H1 (cell line): ENCODE measurements around the gene CC2D1B. TPM values are rescaled to one million over a fixed set of nuclear protein-coding genes. Genes with fewer than 3 reads are reported as not detected.

Experiments
- CTCF ChIA-PET: fragments of 300-600 bp; sonication (Branson Sonifier 250); formaldehyde crosslinking; loops from one replicate; lab custom pipeline; 2021; ENCODE audit not compliant: partially characterized antibody; lab: Charles Lee
- POLR2A ChIA-PET: fragments of 300-600 bp; sonication (Branson Sonifier 250); formaldehyde crosslinking; loops from one replicate; lab custom pipeline; 2021; ENCODE audit warnings: inconsistent platforms; ENCODE audit not compliant: partially characterized antibody; lab: Charles Lee
- DNase-seq, 2 experiments: peaks; one replicate each; pipeline versions ENCODE4 v3.0.0 to v3.0.0-alpha.2; 2010 to 2022; ENCODE audit warnings: low spot score in 2 of 2, low read depth in 1 of 2, mixed read lengths in 1 of 2
- FAIRE-seq: peaks from 2 replicates; lab custom pipeline; 2011; peaks lifted over from hg19 to GRCh38; lab: Jason Lieb, UNC
- H2AFZ ChIP-seq: 2 replicates; pipeline ENCODE4 v1.8.1; 2012; ENCODE audit warnings: low read length, inconsistent platforms
- H2AK5ac ChIP-seq: 2 replicates; pipeline ENCODE4 v1.6.1; 2013; ENCODE audit warnings: low read depth, low read length
- H2BK120ac ChIP-seq: replicated peaks from 2 replicates; pipeline ENCODE3; 2013; ENCODE audit warnings: low read depth, low read length, inconsistent platforms
- H2BK12ac ChIP-seq: 2 replicates; pipeline ENCODE4 v1.6.1; 2013; ENCODE audit warnings: low read depth, low read length
- H2BK15ac ChIP-seq: 2 replicates; pipeline ENCODE4 v1.6.1; 2013; ENCODE audit warnings: low read length
- H2BK20ac ChIP-seq: 2 replicates; pipeline ENCODE4 v1.6.1; 2013; ENCODE audit warnings: low read length
- H2BK5ac ChIP-seq: 2 replicates; pipeline ENCODE4 v1.6.1; 2013; ENCODE audit warnings: low read depth, low read length
- H3K14ac ChIP-seq: 2 replicates; pipeline ENCODE4 v1.6.1; 2013; ENCODE audit warnings: inconsistent platforms; ENCODE audit not compliant: insufficient read length
- H3K18ac ChIP-seq: 2 replicates; pipeline ENCODE4 v1.6.1; 2013; ENCODE audit warnings: low read length; ENCODE audit errors: extremely low read depth
- H3K23ac ChIP-seq: 2 replicates; pipeline ENCODE4 v1.6.1; 2013; ENCODE audit warnings: inconsistent platforms; ENCODE audit not compliant: insufficient read length
- H3K23me2 ChIP-seq: 2 replicates; pipeline ENCODE4 v1.6.1; 2013; ENCODE audit warnings: low read depth, low read length
- H3K27ac ChIP-seq: 2 replicates; pipeline ENCODE4 v1.6.1; 2011; ENCODE audit warnings: low read depth, low read length, inconsistent platforms
- H3K27me3 ChIP-seq, 4 experiments: replicated peaks in 1 of 4; 1 replicate in 1 of 4; 2 replicates in 3 of 4; pipeline versions ENCODE4 v1.6.1 to v1.8.1; 2011 to 2013; ENCODE audit warnings: low read length in 3 of 4, mild to moderate bottlenecking in 3 of 4, inconsistent platforms in 2 of 4, mixed read lengths in 2 of 4, moderate library complexity in 1 of 4; ENCODE audit not compliant: control insufficient read depth in 3 of 4, insufficient read depth in 3 of 4; ENCODE audit errors: extremely low read depth in 1 of 4
- H3K36me3 ChIP-seq, 4 experiments: 2 replicates each; pipeline versions ENCODE4 v1.6.1 to v1.8.1; 2011 to 2013; ENCODE audit warnings: mild to moderate bottlenecking in 4 of 4, low read length in 3 of 4, moderate library complexity in 2 of 4, control low read depth in 1 of 4, inconsistent platforms in 1 of 4; ENCODE audit not compliant: insufficient read depth in 4 of 4, control insufficient read depth in 2 of 4
- H3K4ac ChIP-seq: replicated peaks from 2 replicates; pipeline ENCODE3; 2013; ENCODE audit warnings: low read length, low read depth, mixed read lengths, inconsistent platforms; ENCODE audit not compliant: insufficient read length
- H3K4me1 ChIP-seq, 4 experiments: replicated peaks in 1 of 4; 1 replicate in 1 of 4; 2 replicates in 3 of 4; pipeline versions ENCODE4 v1.6.1 to v1.8.1; 2011 to 2013; ENCODE audit warnings: low read length in 3 of 4, inconsistent platforms in 2 of 4, mixed read lengths in 1 of 4; ENCODE audit not compliant: insufficient read depth in 4 of 4, control insufficient read depth in 3 of 4
- H3K4me2 ChIP-seq, 2 experiments: 2 replicates each; pipeline versions ENCODE4 v1.6.1 to v1.8.1; 2011 to 2013; ENCODE audit warnings: low read depth in 2 of 2, low read length in 2 of 2, control low read depth in 1 of 2, inconsistent platforms in 1 of 2, mild to moderate bottlenecking in 1 of 2; ENCODE audit not compliant: insufficient read depth in 1 of 2
- H3K4me3 ChIP-seq, 4 experiments: fragments of 200-600, 300-600 bp in 1 of 4; sonication (generic), shearing (Covaris generic), sonication (Bioruptor Twin) in 1 of 4; 2 replicates each; pipeline versions ENCODE4 v1.5.1 to v1.8.1; 2011 to 2016; ENCODE audit warnings: low read length in 4 of 4, low read depth in 3 of 4, control low read depth in 2 of 4, inconsistent platforms in 2 of 4, mild to moderate bottlenecking in 2 of 4, mixed read lengths in 1 of 4, moderate library complexity in 1 of 4; ENCODE audit not compliant: insufficient read depth in 2 of 4; ENCODE audit errors: extremely low read depth in 1 of 4
- H3K56ac ChIP-seq: replicated peaks from 2 replicates; pipeline ENCODE3; 2013; ENCODE audit warnings: low read depth, mild to moderate bottlenecking, mixed read lengths, low read length, inconsistent platforms; ENCODE audit not compliant: insufficient read length
- H3K79me1 ChIP-seq: 2 replicates; pipeline ENCODE4 v1.6.1; 2013; ENCODE audit warnings: low read depth, low read length, control low read depth
- H3K79me2 ChIP-seq, 2 experiments: 2 replicates each; pipeline versions ENCODE4 v1.6.1 to v1.8.1; 2012 to 2013; ENCODE audit warnings: low read length in 2 of 2, mild to moderate bottlenecking in 2 of 2, inconsistent platforms in 1 of 2; ENCODE audit not compliant: insufficient read depth in 2 of 2, control insufficient read depth in 1 of 2
- H3K9ac ChIP-seq, 4 experiments: replicated peaks in 1 of 4; 1 replicate in 1 of 4; 2 replicates in 3 of 4; pipeline versions ENCODE4 v1.6.1 to v1.8.1; 2011 to 2013; ENCODE audit warnings: low read depth in 3 of 4, low read length in 3 of 4, control low read depth in 2 of 4, mild to moderate bottlenecking in 2 of 4, moderate library complexity in 2 of 4, inconsistent platforms in 1 of 4; ENCODE audit errors: extremely low read depth in 1 of 4
- H3K9me3 ChIP-seq, 2 experiments: 2 replicates each; pipeline versions ENCODE4 v1.6.1 to v1.8.1; 2012 to 2013; ENCODE audit warnings: mild to moderate bottlenecking in 2 of 2, moderate library complexity in 2 of 2, control low read depth in 1 of 2, inconsistent platforms in 1 of 2, low read depth in 1 of 2, low read length in 1 of 2, mixed read lengths in 1 of 2; ENCODE audit not compliant: insufficient read depth in 2 of 2
- H4K20me1 ChIP-seq, 2 experiments: replicated peaks in 1 of 2; 2 replicates each; pipeline versions ENCODE3 to v1.8.1; 2011 to 2013; ENCODE audit warnings: inconsistent platforms in 2 of 2, low read length in 2 of 2, mild to moderate bottlenecking in 1 of 2; ENCODE audit not compliant: insufficient read depth in 2 of 2, control insufficient read depth in 1 of 2
- H4K5ac ChIP-seq: 2 replicates; pipeline ENCODE4 v1.6.1; 2013; ENCODE audit warnings: low read length, low read depth, mixed read lengths, inconsistent platforms; ENCODE audit not compliant: insufficient read length
- H4K8ac ChIP-seq: 2 replicates; pipeline ENCODE4 v1.8.0; 2013; ENCODE audit warnings: mild to moderate bottlenecking, moderate library complexity, low read length, inconsistent platforms; ENCODE audit not compliant: insufficient read depth; ENCODE audit errors: extremely low read depth
- H4K91ac ChIP-seq: replicated peaks from 2 replicates; pipeline ENCODE3; 2013; ENCODE audit warnings: low read length, mixed read lengths, inconsistent platforms; ENCODE audit not compliant: insufficient read length
- ASH2L ChIP-seq: fragments of 200-600, 300-600 bp; sonication (generic); IDR thresholded peaks from one replicate; pipeline ENCODE4 v1.7.1; 2017; ENCODE audit warnings: low read length
- BACH1 ChIP-seq: IDR thresholded peaks from 2 replicates; pipeline ENCODE4 v1.6.1; 2012; ENCODE audit warnings: low read length, improper control_type of control experiment
- CBX8 ChIP-seq: fragments of 300-800, 300-1000 bp; sonication (generic); IDR thresholded peaks from 2 replicates; pipeline ENCODE4 v1.7.1; 2016; ENCODE audit warnings: low read depth, low read length, borderline replicate concordance
- CHD2 ChIP-seq: IDR thresholded peaks from 2 replicates; pipeline ENCODE4 v1.6.1; 2012; ENCODE audit warnings: low read length, improper control_type of control experiment
- EGR1 ChIP-seq: IDR thresholded peaks from 2 replicates; pipeline ENCODE4 v1.6.1; 2011; ENCODE audit warnings: low read depth, low read length, borderline replicate concordance
- EZH2 ChIP-seq: fragments of 200-600 bp; sonication (generic); IDR thresholded peaks from 2 replicates; pipeline ENCODE4 v1.7.1; 2012; ENCODE audit warnings: low read depth, mild to moderate bottlenecking, moderate library complexity, low read length, inconsistent platforms; ENCODE audit not compliant: severe bottlenecking
- KDM5A ChIP-seq: fragments of 200-600 bp; IDR thresholded peaks from 2 replicates; pipeline ENCODE4 v1.7.1; 2012; ENCODE audit warnings: mild to moderate bottlenecking, low read length, inconsistent platforms, mixed read lengths
- NANOG ChIP-seq: IDR thresholded peaks from 2 replicates; pipeline ENCODE4 v1.6.1; 2011; ENCODE audit warnings: low read length, low read depth, mild to moderate bottlenecking, inconsistent platforms; ENCODE audit not compliant: insufficient read depth, poor library complexity, severe bottlenecking
- NRF1 ChIP-seq: IDR thresholded peaks from 2 replicates; pipeline ENCODE4 v1.6.1; 2011; ENCODE audit warnings: mild to moderate bottlenecking, low read depth, low read length, improper control_type of control experiment
- POLR2AphosphoS5 ChIP-seq: IDR thresholded peaks from 2 replicates; pipeline ENCODE4 v1.6.1; 2011; ENCODE audit warnings: low read depth, low read length
- POU5F1 ChIP-seq: IDR thresholded peaks from 2 replicates; pipeline ENCODE4 v1.6.1; 2011; ENCODE audit warnings: low read depth, mild to moderate bottlenecking, low read length, moderate library complexity
- RBBP5 ChIP-seq: IDR thresholded peaks from 2 replicates; pipeline ENCODE4 v1.7.1; 2012; ENCODE audit warnings: low read depth, mild to moderate bottlenecking, inconsistent platforms, low read length, moderate library complexity, borderline replicate concordance
- SIRT6 ChIP-seq: IDR thresholded peaks from one replicate; pipeline ENCODE4 v1.7.1; 2012; ENCODE audit warnings: low read length, inconsistent platforms
- SP4 ChIP-seq: IDR thresholded peaks from 2 replicates; pipeline ENCODE4 v1.6.1; 2012; ENCODE audit warnings: low read length, inconsistent platforms
- SRF ChIP-seq: IDR thresholded peaks from 2 replicates; pipeline ENCODE4 v1.6.1; 2011; ENCODE audit warnings: mild to moderate bottlenecking, low read depth, low read length, moderate library complexity
- TAF1 ChIP-seq: IDR thresholded peaks from 2 replicates; pipeline ENCODE4 v1.6.1; 2011; ENCODE audit warnings: mild to moderate bottlenecking, low read depth, low read length
- WGBS, 2 experiments: shearing (Covaris generic) in 1 of 2; methylation state at CpG; one replicate each; pipeline versions ENCODE4 v1.1.6 to v1.1.7; 2013 to 2015; ENCODE audit warnings: low lambda C conversion rate in 2 of 2, mixed read lengths in 2 of 2, inconsistent platforms in 1 of 2, low coverage in 1 of 2, missing lambda C conversion rate in 1 of 2; ENCODE audit not compliant: insufficient replicate concordance in 2 of 2, insufficient coverage in 1 of 2, insufficient read length in 1 of 2; ENCODE audit errors: extremely low coverage in 1 of 2, missing lambda C conversion rate in 1 of 2; 5-methylcytosine and 5-hydroxymethylcytosine counted together
- polyA plus RNA-seq, 7 experiments: library from polyadenylated mRNA; depleted of rRNA in 3 of 7; stranded (reverse) in 5 of 7; unstranded in 2 of 7; fragments of >200 nt in 5 of 7; fragments of 200-250 nt in 2 of 7; gene quantifications; 1 replicate in 5 of 7; 2 replicates in 1 of 7; 4 replicates in 1 of 7; pipeline versions ENCODE4 v1.2.1 to v1.2.3, GENCODE V29; 2011 to 2013; ENCODE audit warnings: missing spikeins in 2 of 7, mixed read lengths in 2 of 7
- total RNA-seq: library from RNA; stranded (reverse); fragmentation: NEBNext Ultra II Directional; extraction: Animal tissue kit (Norgen Biotek cat#: 25700); gene quantifications from 2 replicates; pipeline ENCODE4 v1.2.1, GENCODE V29; 2021

CC2D1B gene
- total and polyA plus RNA-seq, 2 of the 8 experiments (the other 6 are each of a cell fraction or from before 2014, with no cell fraction given): 7.4 to 13.1 TPM

DNA sequence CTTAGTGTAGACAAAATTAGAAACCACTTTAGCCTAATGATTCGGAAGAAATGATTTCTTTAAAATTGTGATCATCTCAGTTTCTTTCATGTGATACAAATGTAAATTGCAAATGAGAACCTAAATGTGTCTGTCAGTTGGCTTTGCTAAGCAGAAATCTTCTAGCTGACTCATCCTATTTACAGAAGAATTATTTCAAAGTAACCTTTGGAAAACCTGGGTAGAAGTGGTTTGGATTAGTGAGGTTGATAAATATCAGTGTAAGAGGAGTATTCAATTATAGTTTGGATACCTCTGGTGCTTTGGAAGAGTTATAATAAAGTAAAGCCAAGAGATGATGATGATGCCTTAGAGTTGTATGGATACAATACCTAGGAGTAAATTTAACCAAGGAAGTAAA, 37.4 kb downstream of the CC2D1B start:
- Histone ChIP-seq H3K18ac (no peak overlapping the region), H2BK12ac (no peak overlapping the region), H2BK15ac (no peak overlapping the region), H3K56ac (no peak overlapping the region), H3K9me3 (no peaks in the 10 kb centered on the region), H2AK5ac (no peak overlapping the region), H3K4me3 (no peak overlapping the region), H2BK20ac (no peak overlapping the region), H3K4me2 (no peak overlapping the region), H3K27ac (no peak overlapping the region), H3K4ac (no peak overlapping the region), H3K36me3 (no peaks in the 10 kb centered on the region), H4K20me1 (no peaks in the 10 kb centered on the region), H3K4me1 (no peaks in the 10 kb centered on the region; a peak in 1 of 7 replicates), H3K79me1 (no peaks in the 10 kb centered on the region), H4K8ac (no peak overlapping the region), H3K79me2 (no peaks in the 10 kb centered on the region), H3K23ac (no peak overlapping the region), H3K27me3 (no peaks in the 10 kb centered on the region), H3K23me2 (no peaks in the 10 kb centered on the region), H3K14ac (no peak overlapping the region), H3K9ac (no peak overlapping the region), H2AFZ (no peak overlapping the region), H2BK5ac (no peak overlapping the region), H4K5ac (no peak overlapping the region), H2BK120ac (no peak overlapping the region), H4K91ac (no peak overlapping the region)
- 79% methylated on average over 1 of the region's 1 CpG; no CpG with 5 or more reads in 1 of the 2 experiments for WGBS, 2 experiments
- CTCF ChIA-PET: interaction anchor here (2.0 kb wide), 1 partner anchor 14 kb away, joined by 4 read pairs; no protein-coding TSS in a partner anchor
- no peak for DNase-seq
- FAIRE-seq: no peak
- POLR2A ChIA-PET: interaction anchor here (1.0 kb wide), 1 partner anchor 19 kb away, joined by 3 read pairs; no protein-coding TSS in a partner anchor
- TF ChIP-seq POU5F1 (no peak), SP4 (no peak), SIRT6 (no peak), NRF1 (no peak), SRF (no peak), TAF1 (no peak), BACH1 (no peak), CHD2 (no peak), CBX8 (no peak), NANOG (no peak), EZH2 (no peak), EGR1 (no peak), KDM5A (no peak), ASH2L (no peak), POLR2AphosphoS5 (no peak), RBBP5 (no peak)
